ENCODE measurements around the gene HNRNPF.

The HNRNPF gene

DNA sequence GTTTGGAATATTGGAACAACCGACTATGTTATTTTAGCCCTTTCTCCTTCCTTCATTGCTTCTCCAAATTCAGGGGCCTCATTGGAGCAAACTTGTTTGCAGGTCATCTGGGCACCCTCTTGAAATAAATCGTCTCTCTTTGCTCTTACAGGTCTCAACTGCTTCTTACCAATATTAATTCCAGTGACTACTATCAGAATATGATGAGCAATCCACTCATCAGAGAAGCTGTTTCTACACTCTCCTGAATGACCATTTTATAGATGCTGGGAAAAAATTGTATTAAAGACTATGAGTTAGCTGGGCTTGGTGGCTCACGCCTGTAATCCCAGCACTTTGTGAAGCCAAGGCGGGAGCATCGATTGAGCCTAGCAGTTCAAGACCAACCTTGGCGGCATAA, 12.5 kb upstream of the HNRNPF start:
- no peak for TF ChIP-seq RARB (CRISPR knock-in tag; IDR thresholded peaks at IDR 0.05)
- no peak for TF ChIP-seq SNAI2 (CRISPR knock-in tag; IDR thresholded peaks at IDR 0.05)
- TF ChIP-seq ZNF565 (CRISPR knock-in tag; conservative IDR thresholded peaks at IDR 0.05; ENCODE audit: low read depth) = no peak
- TF ChIP-seq ISL1 (CRISPR knock-in tag; IDR thresholded peaks at IDR 0.05) = no peak
- TF ChIP-seq, protein P1, sequence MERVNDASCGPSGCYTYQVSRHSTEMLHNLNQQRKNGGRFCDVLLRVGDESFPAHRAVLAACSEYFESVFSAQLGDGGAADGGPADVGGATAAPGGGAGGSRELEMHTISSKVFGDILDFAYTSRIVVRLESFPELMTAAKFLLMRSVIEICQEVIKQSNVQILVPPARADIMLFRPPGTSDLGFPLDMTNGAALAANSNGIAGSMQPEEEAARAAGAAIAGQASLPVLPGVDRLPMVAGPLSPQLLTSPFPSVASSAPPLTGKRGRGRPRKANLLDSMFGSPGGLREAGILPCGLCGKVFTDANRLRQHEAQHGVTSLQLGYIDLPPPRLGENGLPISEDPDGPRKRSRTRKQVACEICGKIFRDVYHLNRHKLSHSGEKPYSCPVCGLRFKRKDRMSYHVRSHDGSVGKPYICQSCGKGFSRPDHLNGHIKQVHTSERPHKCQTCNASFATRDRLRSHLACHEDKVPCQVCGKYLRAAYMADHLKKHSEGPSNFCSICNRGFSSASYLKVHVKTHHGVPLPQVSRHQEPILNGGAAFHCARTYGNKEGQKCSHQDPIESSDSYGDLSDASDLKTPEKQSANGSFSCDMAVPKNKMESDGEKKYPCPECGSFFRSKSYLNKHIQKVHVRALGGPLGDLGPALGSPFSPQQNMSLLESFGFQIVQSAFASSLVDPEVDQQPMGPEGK (CRISPR knock-in tag; IDR thresholded peaks at IDR 0.05; ENCODE audit: borderline replicate concordance) = no peak
- ATAC-seq = no peak

DNA sequence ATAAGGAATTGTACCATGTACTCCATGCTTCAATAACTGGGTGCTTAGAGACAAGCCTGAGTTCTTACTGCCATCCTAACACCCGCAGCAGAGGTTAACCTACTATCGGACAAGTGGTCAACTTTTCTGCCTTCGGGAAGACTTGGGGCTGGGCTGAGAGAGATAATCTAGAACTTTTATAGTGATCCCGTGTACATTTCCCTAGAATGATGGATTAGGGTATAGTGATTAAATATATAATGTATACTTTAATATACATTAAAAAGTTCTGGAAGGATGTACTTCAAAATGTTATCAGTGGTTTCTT, 12.2 kb upstream of the HNRNPF start:
- no peak for ATAC-seq
- TF ChIP-seq ZFP3 (CRISPR knock-in tag; IDR thresholded peaks at IDR 0.05) (no peak), ARNTL (CRISPR knock-in tag; IDR thresholded peaks at IDR 0.05; ENCODE audit: borderline replicate concordance, low read depth) (no peak), RARB (CRISPR knock-in tag; IDR thresholded peaks at IDR 0.05) (no peak), ISL1 (CRISPR knock-in tag; IDR thresholded peaks at IDR 0.05) (no peak), ZNF70 (CRISPR knock-in tag; IDR thresholded peaks at IDR 0.05) (no peak), TSHZ2 (CRISPR knock-in tag; IDR thresholded peaks at IDR 0.05) (no peak), ZNF8 (CRISPR knock-in tag; IDR thresholded peaks at IDR 0.05) (no peak), SNAI2 (CRISPR knock-in tag; IDR thresholded peaks at IDR 0.05) (no peak), ZNF565 (CRISPR knock-in tag; conservative IDR thresholded peaks at IDR 0.05; ENCODE audit: low read depth) (no peak), TOX (CRISPR knock-in tag; IDR thresholded peaks at IDR 0.05; ENCODE audit: borderline replicate concordance) (no peak), TCF4 (CRISPR knock-in tag; IDR thresholded peaks at IDR 0.05; ENCODE audit: borderline replicate concordance) (no peak), BACH2 (CRISPR knock-in tag; IDR thresholded peaks at IDR 0.05; ENCODE audit: borderline replicate concordance) (no peak), ESRRG (CRISPR knock-in tag; IDR thresholded peaks at IDR 0.05) (no peak), CSDC2 (CRISPR knock-in tag; IDR thresholded peaks at IDR 0.05) (no peak), POU6F1 (CRISPR knock-in tag; IDR thresholded peaks at IDR 0.05; ENCODE audit: borderline replicate concordance, low read depth) (no peak), GLIS3 (CRISPR knock-in tag; IDR thresholded peaks at IDR 0.05) (no peak), CSRNP3 (CRISPR knock-in tag; IDR thresholded peaks at IDR 0.05) (no peak)
- TF ChIP-seq, protein P2, sequence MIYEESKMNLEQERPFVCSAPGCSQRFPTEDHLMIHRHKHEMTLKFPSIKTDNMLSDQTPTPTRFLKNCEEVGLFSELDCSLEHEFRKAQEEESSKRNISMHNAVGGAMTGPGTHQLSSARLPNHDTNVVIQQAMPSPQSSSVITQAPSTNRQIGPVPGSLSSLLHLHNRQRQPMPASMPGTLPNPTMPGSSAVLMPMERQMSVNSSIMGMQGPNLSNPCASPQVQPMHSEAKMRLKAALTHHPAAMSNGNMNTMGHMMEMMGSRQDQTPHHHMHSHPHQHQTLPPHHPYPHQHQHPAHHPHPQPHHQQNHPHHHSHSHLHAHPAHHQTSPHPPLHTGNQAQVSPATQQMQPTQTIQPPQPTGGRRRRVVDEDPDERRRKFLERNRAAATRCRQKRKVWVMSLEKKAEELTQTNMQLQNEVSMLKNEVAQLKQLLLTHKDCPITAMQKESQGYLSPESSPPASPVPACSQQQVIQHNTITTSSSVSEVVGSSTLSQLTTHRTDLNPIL (CRISPR knock-in tag; IDR thresholded peaks at IDR 0.05; ENCODE audit: low read depth) = no peak
- TF ChIP-seq, protein P1 (CRISPR knock-in tag; IDR thresholded peaks at IDR 0.05; ENCODE audit: borderline replicate concordance) = no peak
